DMS114 treated with DMSO at 0.1 percent for 48 hours (cell line): ENCODE results near the gene ZFP91.
"Not testable (repeated sequence)": the region's sequence is repeated elsewhere in the genome, so short reads cannot be mapped to it uniquely, and the experiment has no call there.

Experiments
- DNase-seq: peaks from one replicate; lab custom pipeline; 2025; ENCODE audit not compliant: unreplicated experiment; lab: John Stamatoyannopoulos, UW

The ZFP91 gene, protein sequence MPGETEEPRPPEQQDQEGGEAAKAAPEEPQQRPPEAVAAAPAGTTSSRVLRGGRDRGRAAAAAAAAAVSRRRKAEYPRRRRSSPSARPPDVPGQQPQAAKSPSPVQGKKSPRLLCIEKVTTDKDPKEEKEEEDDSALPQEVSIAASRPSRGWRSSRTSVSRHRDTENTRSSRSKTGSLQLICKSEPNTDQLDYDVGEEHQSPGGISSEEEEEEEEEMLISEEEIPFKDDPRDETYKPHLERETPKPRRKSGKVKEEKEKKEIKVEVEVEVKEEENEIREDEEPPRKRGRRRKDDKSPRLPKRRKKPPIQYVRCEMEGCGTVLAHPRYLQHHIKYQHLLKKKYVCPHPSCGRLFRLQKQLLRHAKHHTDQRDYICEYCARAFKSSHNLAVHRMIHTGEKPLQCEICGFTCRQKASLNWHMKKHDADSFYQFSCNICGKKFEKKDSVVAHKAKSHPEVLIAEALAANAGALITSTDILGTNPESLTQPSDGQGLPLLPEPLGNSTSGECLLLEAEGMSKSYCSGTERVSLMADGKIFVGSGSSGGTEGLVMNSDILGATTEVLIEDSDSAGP

DNA sequence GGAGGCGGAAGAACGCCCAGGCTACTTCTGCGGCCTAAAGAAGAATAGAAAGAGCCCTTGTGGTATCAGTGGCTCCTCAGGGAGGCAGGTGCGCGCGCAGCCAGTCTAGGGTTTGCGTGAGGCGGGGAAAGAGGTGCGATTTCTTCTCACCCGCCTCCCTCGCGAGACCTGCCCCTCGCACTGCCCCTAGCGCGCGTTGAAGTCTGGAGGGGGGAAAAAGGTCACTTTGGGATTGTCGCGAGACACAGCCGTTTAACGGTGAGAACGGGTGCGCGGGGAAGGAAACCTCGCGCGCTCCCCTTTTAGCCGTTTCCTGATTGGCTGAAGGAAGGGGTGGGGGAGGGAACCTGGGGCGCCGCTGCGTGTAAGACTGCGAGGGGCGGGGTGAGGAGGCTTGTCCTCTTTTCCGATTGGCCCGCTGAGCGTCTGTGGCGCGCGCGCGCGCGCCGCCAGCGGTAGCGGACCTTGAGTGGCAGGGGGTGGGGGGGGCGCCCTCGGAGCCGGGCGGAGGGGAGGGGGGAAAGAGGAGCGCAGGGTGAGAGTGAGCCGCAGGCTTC is at the start of gene ZFP91:
ZFP91 (plus strand) TSS at position 429 of the 557 bp plus-strand sequence. CDS start 219 bp downstream, outside the sequence.
- DNase-seq: peak; percentile 82

DNA sequence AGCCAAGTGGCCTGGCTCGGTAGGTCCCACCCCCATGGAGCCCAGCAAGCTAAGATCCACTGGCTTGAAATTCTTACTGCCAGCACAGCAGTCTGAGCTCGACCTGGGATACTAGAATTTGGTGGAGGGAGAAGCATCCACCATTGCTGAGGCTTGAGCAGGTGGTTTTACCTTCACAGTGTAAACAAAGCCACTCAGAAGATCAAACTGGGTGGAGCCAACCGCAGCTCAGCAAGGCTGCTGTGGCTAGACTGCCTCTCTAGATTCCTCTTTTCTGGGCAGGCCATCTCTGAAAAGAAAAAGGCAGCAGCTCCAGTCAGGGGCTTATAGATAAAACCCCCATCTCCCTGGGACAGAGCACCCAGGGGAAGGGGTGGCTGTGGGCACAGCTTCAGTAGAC is 48.6 kb upstream of the ZFP91 start:
- no peak for DNase-seq

DNA sequence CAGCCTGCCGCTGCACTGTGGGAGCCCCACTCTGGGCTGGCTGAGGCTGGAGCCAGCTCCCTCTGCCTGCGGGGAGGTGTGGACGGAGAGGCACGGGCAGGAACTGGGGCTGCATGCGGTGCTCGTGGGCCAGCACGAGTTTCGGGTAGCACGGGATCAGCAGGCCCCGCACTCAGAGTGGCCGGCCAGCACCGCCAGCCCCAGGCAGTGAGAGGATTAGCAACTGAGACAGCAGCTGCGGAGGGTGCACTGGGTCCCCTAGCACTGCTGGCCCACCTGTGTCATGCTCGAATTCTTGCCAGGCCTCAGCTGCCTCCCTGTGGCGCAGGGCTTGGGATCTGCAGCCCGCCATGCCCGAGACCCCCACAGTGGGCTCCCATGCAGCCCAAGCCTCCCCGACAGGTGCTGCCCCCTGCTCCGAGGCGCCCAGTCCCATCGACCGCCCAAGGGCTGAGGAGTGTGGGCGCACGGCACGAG is 47.0 kb upstream of the ZFP91 start:
- DNase-seq: no peak

DNA sequence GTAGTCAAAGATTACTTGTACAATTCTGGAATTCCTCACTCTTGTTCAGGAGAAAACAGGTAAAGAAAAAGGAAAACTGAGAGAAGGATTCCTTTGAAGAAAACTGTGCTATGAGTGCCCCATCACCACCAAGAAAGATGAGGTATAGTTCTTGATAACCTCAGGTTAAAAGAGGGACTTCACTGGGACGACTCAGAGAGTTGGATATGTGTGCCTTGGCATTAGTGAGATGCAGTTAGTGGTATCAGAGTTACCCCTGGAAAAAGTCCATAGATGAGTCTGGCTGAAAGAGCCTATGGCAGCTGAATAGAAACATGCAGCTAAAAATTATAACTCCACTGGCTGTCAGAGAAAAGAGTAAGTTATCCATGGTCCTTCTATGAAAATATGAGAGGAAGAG is 32.0 kb upstream of the ZFP91 start:
- no peak for DNase-seq

DNA sequence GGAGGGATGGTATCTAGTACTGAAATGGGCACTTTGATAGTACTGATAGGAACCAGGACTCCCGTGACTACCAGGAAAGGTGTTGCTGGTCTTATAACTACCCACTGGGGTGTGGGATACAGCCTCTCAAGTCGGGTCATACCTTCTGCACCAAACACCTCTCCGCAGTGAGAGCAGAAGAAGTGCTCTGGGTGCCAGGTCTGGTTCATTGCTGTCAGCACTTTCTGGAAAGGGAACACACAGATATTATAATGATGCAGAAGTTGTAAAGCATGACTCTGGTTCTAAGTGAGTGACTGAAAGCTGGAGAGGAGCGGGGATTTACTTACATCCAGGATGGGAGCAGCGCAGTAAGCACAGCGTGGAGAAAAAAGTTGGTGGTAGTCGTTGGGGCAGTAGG is 29.2 kb upstream of the ZFP91 start:
- no peak for DNase-seq

DNA sequence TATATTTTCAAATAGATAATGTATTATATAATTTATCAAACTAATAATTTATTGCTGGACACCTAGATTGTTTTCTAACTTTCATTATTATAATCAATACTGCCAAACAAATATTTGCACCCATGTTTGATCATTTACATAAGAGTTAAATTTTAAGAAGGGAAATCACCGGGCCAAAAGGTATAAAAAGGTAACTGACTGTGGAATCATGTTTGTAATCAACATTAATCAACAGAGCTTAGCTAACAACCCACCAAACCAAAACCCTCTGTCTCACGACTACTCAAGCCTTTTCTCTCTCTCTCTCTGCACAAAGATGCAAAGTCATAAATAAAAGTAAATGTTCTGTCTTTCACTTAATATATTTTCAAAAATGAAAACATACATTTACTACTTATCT is 18.0 kb upstream of the ZFP91 start:
- no peak for DNase-seq

DNA sequence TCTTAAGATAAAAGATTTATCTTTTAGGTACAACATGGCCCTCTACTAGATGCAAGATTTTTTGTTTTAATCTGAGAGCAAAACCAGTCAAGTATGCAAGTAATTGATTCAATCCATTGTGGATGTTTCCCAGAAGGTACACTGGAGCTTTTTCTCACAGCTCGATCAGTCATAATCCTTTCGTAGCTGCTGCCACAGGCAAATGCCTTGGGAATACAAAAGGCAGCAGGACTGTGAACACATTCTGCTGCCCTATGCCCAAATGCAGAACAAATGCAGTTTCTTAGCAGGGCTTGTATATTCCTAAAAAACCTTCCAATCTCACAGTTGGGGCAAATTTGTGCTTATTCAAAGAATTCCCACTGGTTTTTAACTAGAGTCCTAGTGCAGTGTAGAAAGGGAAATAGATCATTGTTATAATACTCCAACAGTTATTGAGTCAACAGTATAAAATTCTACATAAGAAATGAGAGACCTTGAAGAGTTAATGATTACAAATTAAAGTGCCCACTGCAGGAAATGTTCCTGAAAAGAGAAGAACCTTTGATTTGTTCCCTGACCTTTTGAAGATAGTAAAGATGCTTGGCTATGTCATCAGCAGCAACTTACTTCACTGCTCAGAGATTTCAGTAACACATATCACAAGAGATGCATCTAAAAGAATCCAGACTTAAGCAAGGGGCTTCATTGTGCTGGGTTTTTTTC is 17.3 kb upstream of the ZFP91 start:
- DNase-seq: no peak

DNA sequence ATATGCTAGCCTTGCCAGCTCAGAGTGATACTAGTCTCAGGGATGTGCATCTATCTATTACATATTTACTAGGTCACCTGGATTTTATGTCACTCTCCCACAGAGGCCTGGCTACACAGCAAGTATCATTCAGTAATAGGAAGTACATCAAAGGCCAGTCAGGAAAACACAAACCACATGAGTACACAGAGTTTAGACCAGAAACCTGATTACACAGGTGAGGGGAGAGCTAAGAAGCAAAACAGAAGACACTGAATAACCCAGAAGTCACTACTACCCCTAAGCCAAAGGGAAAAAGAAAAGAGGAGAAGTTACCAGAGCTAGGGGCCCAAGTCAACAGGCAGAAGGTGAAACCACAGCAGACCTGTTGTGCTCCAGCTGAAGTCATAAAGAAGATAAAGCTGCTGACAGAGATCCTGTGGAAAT is 16.5 kb upstream of the ZFP91 start:
- DNase-seq: no peak

DNA sequence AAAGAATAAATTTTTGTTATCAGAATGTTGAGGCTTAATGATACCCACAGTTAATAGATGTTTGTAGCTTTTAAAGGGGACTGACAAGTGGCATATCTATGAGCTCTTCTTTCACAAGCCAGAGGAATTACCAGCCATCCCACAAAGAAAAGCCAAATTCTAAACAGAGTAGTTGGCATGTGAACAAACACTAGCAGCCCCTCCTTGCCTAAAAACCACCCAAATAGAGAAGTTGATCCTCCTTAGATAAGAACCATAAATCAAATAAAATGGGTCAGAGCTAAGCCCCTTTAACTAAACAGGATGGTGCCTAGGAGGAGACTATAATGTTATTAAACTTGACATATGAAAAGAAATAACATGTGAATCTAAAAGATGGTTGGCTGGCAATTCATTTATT is 14.6 kb upstream of the ZFP91 start:
- DNase-seq: no peak

DNA sequence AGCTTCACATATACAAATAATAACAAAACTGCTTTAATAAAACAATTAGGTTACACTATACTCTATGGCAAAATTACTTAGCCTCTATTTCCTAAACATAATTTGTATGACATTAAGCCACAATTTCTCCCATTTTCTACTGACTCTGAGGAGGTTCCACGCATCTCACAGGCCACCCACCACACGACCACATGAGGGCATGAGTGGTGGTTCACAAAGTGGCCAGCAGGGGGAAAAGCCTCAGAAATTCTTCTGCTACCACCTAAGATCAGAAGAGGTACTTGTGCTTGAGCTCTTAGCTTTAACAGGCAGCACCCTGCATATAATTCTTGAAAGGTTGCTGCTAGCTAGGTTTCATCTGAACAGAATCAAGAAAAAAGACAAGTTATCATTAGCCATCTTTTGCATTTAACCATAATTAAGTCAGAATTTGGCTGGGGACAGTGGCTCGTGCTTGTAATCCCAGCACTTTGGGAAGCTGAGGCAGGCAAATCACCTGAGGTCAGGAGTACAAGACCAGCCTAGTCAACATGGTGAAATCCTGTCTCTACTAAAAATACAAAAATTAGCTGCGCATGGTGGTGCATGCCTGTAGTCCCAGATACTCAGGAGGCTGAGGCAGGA is 10.9 kb upstream of the ZFP91 start:
- peak; percentile 21 for DNase-seq

DNA sequence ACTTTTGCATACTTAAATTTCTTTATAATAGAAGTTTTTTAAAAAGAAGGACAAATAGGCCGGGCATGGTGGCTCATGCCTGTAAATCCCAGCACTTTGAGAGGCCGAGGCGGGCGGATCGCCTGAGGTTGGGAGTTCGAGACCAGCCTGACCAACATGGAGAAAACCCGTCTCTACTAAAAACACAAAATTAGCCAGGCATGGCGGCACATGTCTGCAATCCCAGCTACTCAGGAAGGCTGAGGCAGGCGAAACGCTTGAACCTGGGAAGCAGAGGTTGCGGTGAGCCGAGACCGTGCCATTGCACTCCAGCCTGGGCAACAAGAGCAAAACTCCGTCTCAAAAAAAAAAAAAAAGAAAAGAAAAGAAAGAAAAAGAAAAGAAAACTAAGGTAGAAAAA is 6.0 kb upstream of the ZFP91 start:
- DNase-seq: not testable (repeated sequence)

DNA sequence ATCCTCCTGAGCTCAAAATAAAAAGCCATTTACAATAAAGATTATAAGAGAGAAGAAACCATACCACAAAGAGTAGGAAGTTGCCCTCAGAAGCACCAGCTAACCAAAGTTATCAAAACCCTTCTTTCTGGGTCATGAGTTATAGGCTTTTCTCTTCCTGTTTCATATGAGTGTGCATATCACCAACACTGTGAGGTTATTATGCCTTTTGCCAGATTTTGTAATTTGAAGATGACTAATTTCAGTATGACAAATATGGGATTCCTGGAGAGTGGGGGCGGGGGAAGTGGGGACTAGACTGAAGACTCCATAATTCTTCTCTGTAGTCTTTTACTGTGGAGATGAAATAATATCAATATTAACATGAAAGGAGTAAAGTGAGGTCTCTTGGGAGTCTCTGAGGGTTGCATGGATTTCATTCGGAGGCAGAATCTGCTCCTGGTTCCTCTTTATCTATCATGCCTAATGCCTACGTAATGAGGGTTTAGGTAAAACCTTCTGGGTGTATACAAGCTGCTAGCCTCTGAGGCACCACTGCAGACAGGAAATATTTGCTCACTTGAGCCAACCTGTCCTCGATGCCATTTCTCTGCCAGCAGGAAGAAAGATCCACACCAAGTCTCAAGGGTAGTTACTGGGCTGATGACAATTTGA is 5.3 kb upstream of the ZFP91 start:
- DNase-seq: no peak

DNA sequence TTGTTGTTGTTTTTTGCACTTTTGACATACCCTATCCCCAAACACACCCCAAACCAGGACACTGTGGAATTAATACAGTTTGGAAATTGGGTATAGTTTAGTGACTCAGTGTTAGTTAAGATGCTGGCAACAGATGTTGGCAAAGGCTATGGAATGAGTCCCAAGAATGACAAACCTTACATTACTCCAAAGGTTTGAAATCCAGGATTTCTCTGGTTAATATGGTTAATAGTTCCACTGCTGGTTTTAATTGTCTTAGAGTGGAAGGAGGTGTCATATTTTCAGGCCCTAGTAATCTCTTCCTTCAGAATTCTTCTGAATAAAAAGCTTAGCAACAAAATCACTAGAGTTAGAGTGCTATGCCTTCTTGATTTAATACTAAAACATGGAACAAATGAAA is 4.0 kb upstream of the ZFP91 start:
- DNase-seq: no peak

DNA sequence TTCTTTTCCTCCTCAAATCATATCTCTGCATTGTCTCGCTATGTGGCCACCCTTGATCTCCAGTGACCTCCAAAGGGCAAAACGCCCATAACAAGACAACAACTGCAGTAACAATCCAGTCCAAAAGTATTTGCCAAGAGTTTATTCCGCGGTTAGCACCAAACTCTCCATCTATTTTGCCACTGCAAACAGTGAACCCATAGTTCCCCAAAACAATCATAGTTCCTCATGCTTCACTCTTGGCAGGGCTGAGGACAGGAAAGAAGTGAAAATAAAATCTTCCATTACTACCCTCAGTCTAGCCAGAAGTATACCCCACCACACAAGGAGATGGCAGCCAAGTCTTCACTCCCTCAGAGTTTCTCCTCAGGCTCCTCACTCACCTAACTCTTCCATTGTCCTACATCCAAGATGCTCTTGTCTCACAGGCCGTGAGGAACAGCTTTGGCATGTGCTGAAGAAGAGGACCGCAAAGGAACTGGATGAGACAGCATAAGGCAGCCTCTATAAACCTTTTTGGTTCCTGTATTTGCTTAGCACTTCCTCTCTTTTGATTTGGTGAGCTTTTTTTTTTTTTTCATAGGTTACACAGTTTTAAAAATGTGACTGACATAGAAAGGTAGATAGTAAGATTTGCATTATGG is 3.4 kb upstream of the ZFP91 start, which contains the start of gene LPXN:
LPXN (minus strand) TSS at position 480 of the 644 bp plus-strand sequence; CDS start at position 396, 84 bp downstream.
- no peak for DNase-seq

DNA sequence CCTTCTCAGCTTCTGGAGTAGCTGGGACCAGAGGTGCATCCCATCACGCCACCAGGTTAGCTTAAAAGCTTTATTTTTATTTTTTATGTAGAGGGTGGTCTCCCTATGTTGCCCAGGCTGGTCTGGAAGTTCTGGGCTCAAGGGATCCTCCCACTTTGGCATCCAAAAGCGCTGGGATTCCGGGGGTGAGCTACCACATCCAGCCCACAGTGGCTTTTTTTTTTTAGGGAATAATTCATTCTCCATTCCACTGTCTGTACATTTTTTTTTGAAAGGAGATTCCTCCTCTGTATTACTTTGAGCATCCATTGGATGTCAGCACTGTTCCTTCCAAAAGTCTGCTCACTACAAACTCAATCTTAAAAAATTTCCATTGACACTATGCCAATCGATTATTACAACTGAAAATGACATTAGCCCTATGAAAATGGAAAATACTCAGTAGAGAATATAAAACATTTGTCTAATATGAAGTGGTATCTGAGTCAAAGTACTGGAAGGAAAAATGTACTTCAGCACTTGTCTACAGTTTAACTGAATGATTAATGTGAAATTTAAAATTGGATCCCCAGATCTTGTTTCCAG is 1.9 kb upstream of the ZFP91 start:
- DNase-seq: no peak

DNA sequence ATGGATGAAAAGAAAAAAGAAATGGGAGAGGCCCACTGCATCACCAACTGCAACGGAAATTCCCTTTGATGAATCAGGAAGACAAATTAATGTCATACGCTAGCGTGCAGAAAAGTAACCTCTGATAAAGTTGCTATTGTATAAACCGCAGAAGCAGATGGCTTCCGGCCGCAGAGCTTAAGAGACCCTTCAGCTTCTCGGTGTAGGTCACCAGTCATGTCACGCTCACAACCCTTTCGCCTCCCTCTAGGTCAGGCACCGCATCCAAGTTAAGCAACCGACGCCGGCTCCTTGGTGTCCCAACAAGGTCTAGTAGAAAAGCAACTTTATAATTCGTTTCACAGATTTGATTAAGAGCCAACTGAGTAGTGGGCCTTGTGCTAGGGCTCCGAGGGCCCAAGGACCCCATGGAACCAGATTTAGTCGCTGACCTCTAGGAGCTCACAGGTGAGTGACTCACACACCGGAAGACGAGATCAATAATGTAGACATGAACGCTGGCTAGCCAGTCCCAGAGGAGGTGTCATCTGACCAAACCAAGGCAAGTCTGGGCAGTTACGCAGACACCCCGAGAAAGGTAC is 1.2 kb upstream of the ZFP91 start:
- no peak for DNase-seq

DNA sequence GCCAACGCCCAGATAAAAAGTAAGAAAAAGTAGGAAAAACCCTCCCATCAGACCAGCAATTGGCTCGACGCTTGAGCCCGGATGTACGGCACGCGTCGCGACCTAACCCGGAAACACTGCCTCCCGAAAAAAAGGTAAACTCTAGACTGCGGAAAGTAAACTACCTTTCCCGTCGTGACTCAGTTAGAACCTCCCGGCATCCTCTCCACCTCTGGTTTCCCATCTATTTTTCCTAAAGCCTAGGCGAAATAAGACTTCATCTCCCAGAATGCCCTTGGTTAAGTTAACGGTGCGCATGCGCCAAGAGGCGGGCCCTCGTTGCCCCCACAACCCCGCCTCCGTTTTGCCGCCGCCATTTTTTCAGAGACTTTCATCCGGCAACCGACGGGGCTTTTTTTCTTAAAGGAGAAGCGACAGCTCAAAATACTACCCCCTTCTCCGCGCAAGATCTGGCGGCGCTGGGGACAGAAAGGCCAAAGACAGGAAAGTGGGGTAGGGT is 678 bp upstream of the ZFP91 start:
- peak; percentile 93 for DNase-seq

DNA sequence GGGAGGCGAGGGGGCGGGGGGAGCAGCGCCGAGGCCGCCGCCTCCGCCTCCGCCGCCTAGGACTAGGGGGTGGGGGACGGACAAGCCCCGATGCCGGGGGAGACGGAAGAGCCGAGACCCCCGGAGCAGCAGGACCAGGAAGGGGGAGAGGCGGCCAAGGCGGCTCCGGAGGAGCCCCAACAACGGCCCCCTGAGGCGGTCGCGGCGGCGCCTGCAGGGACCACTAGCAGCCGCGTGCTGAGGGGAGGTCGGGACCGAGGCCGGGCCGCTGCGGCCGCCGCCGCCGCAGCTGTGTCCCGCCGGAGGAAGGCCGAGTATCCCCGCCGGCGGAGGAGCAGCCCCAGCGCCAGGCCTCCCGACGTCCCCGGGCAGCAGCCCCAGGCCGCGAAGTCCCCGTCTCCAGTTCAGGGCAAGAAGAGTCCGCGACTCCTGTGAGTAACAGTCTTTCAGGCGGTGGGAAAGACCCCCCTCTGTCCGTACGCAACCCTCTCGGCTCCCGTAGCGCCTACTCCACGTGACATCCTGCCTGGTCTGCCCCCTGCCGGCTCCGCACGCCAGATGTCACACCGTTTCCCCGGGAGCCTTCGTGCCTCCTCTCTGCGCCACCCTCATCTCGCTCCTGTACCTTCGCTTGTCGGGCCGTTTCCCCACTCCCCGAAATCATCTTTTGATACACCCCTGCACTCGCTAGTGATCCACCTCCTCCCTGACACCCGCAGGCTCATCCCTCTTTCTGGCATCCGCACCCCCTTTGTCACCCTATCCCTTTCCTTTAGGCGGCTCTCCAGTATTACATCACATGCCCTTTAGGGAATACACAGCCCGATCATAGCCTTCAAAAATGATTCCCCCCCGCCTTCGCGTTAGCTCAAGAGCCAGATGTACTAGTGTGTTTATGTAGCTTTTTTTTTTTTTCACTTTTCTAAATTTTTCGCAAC is 598 bp downstream of the ZFP91 start:
- peak; percentile 65 for DNase-seq
